HEK293 (cell line): ENCODE measurements around the gene KIAA0319L.

Experiments used
- CTCF ChIA-PET: fragments of 350-600 bp; formaldehyde crosslinking; extraction: SDS; loops from one replicate; lab custom pipeline; 2021; ENCODE audit warnings: antibody characterized with exemption; lab: Yijun Ruan, JAX
- POLR2A ChIA-PET: fragments of 300-600 bp; formaldehyde crosslinking; extraction: SDS; loops from one replicate; lab custom pipeline; 2020; ENCODE audit warnings: antibody characterized with exemption, inconsistent platforms; lab: Yijun Ruan, JAX
- H3K27ac ChIP-seq: fragments of 200-500 bp; sonication (Bioruptor generic); 2 replicates; pipeline ENCODE4 v1.5.1; 2014; ENCODE audit warnings: low read depth, low read length, control low read depth, inconsistent platforms; ENCODE audit errors: extremely low read depth
- H3K36me3 ChIP-seq, 2 experiments: fragments of 200-500 bp in 1 of 2; sonication (Bioruptor generic) in 1 of 2; 1 replicate in 1 of 2; 2 replicates in 1 of 2; pipeline ENCODE4 v1.5.1; 2014 to 2017; ENCODE audit warnings: inconsistent platforms in 2 of 2, low read length in 2 of 2; ENCODE audit not compliant: control insufficient read depth in 2 of 2, insufficient read depth in 1 of 2
- H3K4me1 ChIP-seq: fragments of 200-500 bp; sonication (Bioruptor generic); 2 replicates; pipeline ENCODE4 v1.5.1; 2014; ENCODE audit warnings: mild to moderate bottlenecking, low read length, inconsistent platforms; ENCODE audit not compliant: control insufficient read depth, insufficient read depth
- H3K4me3 ChIP-seq: 2 replicates; pipeline ENCODE4 v1.5.1; 2011; ENCODE audit warnings: low read depth, mild to moderate bottlenecking, control low read depth, low read length, moderate library complexity
- H3K9me3 ChIP-seq: fragments of 200-500 bp; sonication (Bioruptor generic); 2 replicates; pipeline ENCODE4 v1.5.1; 2014; ENCODE audit warnings: low read depth, low read length, inconsistent platforms; ENCODE audit not compliant: control insufficient read depth, insufficient read depth
- BCL11A ChIP-seq: fragments of 450-650 bp; formaldehyde crosslinking; IDR thresholded peaks from 2 replicates; pipeline ENCODE4 v1.5.1; 2016; ENCODE audit warnings: low read depth, missing biosample characterization, missing genetic modification characterization
- CTCF ChIP-seq: fragments of 450-650 bp; formaldehyde crosslinking; IDR thresholded peaks from 2 replicates; pipeline ENCODE4 v1.5.1; 2016; ENCODE audit warnings: missing biosample characterization, missing genetic modification characterization
- HIC1 ChIP-seq: fragments of 450-650 bp; formaldehyde crosslinking; IDR thresholded peaks from 2 replicates; pipeline ENCODE4 v1.5.1; 2016; ENCODE audit warnings: missing biosample characterization, missing genetic modification characterization
- KLF1 ChIP-seq: fragments of 450-650 bp; formaldehyde crosslinking; IDR thresholded peaks from 2 replicates; pipeline ENCODE4 v1.5.1; 2016; ENCODE audit warnings: missing biosample characterization, missing genetic modification characterization
- MYNN ChIP-seq: fragments of 450-650 bp; formaldehyde crosslinking; IDR thresholded peaks from 2 replicates; pipeline ENCODE4 v1.5.1; 2016; ENCODE audit warnings: missing biosample characterization, missing genetic modification characterization, borderline replicate concordance
- PBX3 ChIP-seq: sonication (generic); formaldehyde crosslinking; IDR thresholded peaks from 2 replicates; pipeline ENCODE4 v1.8.1; 2022; ENCODE audit warnings: mild to moderate bottlenecking, moderate library complexity, missing genetic modification reagents
- PRDM6 ChIP-seq: fragments of 450-650 bp; formaldehyde crosslinking; IDR thresholded peaks from 2 replicates; pipeline ENCODE4 v1.5.1; 2017; ENCODE audit warnings: missing biosample characterization, missing genetic modification characterization
- RBAK ChIP-seq: fragments of 450-650 bp; formaldehyde crosslinking; IDR thresholded peaks from 2 replicates; pipeline ENCODE4 v1.5.1; 2016; ENCODE audit warnings: missing biosample characterization, missing genetic modification characterization
- REST ChIP-seq: fragments of 450-650 bp; formaldehyde crosslinking; IDR thresholded peaks from 2 replicates; pipeline ENCODE4 v1.5.1; 2016; ENCODE audit warnings: missing biosample characterization, missing genetic modification characterization
- TCF7L2 ChIP-seq: IDR thresholded peaks from 2 replicates; pipeline ENCODE4 v1.6.1; 2011; ENCODE audit warnings: low read depth, mild to moderate bottlenecking, inconsistent platforms, low read length, moderate library complexity, borderline replicate concordance
- WT1 ChIP-seq: fragments of 450-650 bp; formaldehyde crosslinking; IDR thresholded peaks from 2 replicates; pipeline ENCODE4 v1.5.1; 2016; ENCODE audit warnings: missing biosample characterization, missing genetic modification characterization
- ZEB2 ChIP-seq: fragments of 450-650 bp; formaldehyde crosslinking; IDR thresholded peaks from 2 replicates; pipeline ENCODE4 v1.5.1; 2016; ENCODE audit warnings: missing biosample characterization, missing genetic modification characterization
- ZNF10 ChIP-seq: fragments of 450-650 bp; formaldehyde crosslinking; IDR thresholded peaks from 2 replicates; pipeline ENCODE4 v1.5.1; 2017; ENCODE audit warnings: missing biosample characterization, missing genetic modification characterization
- ZNF114 ChIP-seq: fragments of 450-650 bp; formaldehyde crosslinking; IDR thresholded peaks from 2 replicates; pipeline ENCODE4 v1.5.0; 2017; ENCODE audit warnings: missing biosample characterization, missing genetic modification characterization
- ZNF169 ChIP-seq: fragments of 450-650 bp; formaldehyde crosslinking; IDR thresholded peaks from 2 replicates; pipeline ENCODE4 v1.5.1; 2016; ENCODE audit warnings: missing biosample characterization, missing genetic modification characterization
- ZNF211 ChIP-seq: fragments of 450-650 bp; formaldehyde crosslinking; IDR thresholded peaks from 2 replicates; pipeline ENCODE4 v1.5.1; 2016; ENCODE audit warnings: low read depth, missing biosample characterization, missing genetic modification characterization
- ZNF221 ChIP-seq: fragments of 450-650 bp; formaldehyde crosslinking; IDR thresholded peaks from 2 replicates; pipeline ENCODE4 v1.5.1; 2017; ENCODE audit warnings: missing biosample characterization, missing genetic modification characterization, borderline replicate concordance
- ZNF24 ChIP-seq: fragments of 450-650 bp; formaldehyde crosslinking; IDR thresholded peaks from 2 replicates; pipeline ENCODE4 v1.5.1; 2016; ENCODE audit warnings: missing biosample characterization, missing genetic modification characterization
- ZNF302 ChIP-seq: fragments of 450-650 bp; formaldehyde crosslinking; IDR thresholded peaks from 2 replicates; pipeline ENCODE4 v1.5.1; 2016; ENCODE audit warnings: missing biosample characterization, missing genetic modification characterization, low read depth
- ZNF324 ChIP-seq: fragments of 450-650 bp; formaldehyde crosslinking; IDR thresholded peaks from 2 replicates; pipeline ENCODE4 v1.5.1; 2016; ENCODE audit warnings: missing biosample characterization, missing genetic modification characterization
- ZNF341 ChIP-seq: fragments of 450-650 bp; formaldehyde crosslinking; IDR thresholded peaks from 2 replicates; pipeline ENCODE4; 2016; ENCODE audit warnings: low read depth, missing biosample characterization, missing genetic modification characterization
- ZNF362 ChIP-seq: fragments of 450-650 bp; formaldehyde crosslinking; IDR thresholded peaks from 2 replicates; pipeline ENCODE4 v1.5.1; 2016; ENCODE audit warnings: missing biosample characterization, missing genetic modification characterization
- ZNF416 ChIP-seq: fragments of 450-650 bp; formaldehyde crosslinking; IDR thresholded peaks from 2 replicates; pipeline ENCODE4 v1.5.1; 2016; ENCODE audit warnings: missing biosample characterization, missing genetic modification characterization
- ZNF423 ChIP-seq: fragments of 450-650 bp; formaldehyde crosslinking; IDR thresholded peaks from 2 replicates; pipeline ENCODE4 v1.5.1; 2016; ENCODE audit warnings: missing biosample characterization, missing genetic modification characterization
- ZNF548 ChIP-seq: fragments of 450-650 bp; formaldehyde crosslinking; IDR thresholded peaks from 2 replicates; pipeline ENCODE4 v1.5.1; 2016; ENCODE audit warnings: missing biosample characterization, missing genetic modification characterization
- ZNF629 ChIP-seq: fragments of 450-650 bp; formaldehyde crosslinking; IDR thresholded peaks from 2 replicates; pipeline ENCODE4 v1.5.1; 2017; ENCODE audit warnings: missing biosample characterization, missing genetic modification characterization
- ZNF701 ChIP-seq: fragments of 450-650 bp; formaldehyde crosslinking; IDR thresholded peaks from 2 replicates; pipeline ENCODE4 v1.5.1; 2016; ENCODE audit warnings: missing biosample characterization, missing genetic modification characterization
- ZNF791 ChIP-seq: fragments of 450-650 bp; formaldehyde crosslinking; IDR thresholded peaks from 2 replicates; pipeline ENCODE4 v1.5.1; 2016; ENCODE audit warnings: missing biosample characterization, missing genetic modification characterization
- ZSCAN30 ChIP-seq: fragments of 450-650 bp; IDR thresholded peaks from 2 replicates; pipeline ENCODE4 v1.5.1; 2018; ENCODE audit warnings: missing biosample characterization, mild to moderate bottlenecking, missing genetic modification characterization, moderate library complexity

The KIAA0319L gene

GRCh38 chr1:35406103-35406502, 151.1 kb downstream of the KIAA0319L start:
- CTCF ChIA-PET = interaction anchor here (0.6 kb wide), 1 partner anchor 138 kb away, joined by 3 read pairs; no protein-coding TSS in a partner anchor
- TF ChIP-seq ZNF211 (tag by site-specific recombination) (no peak), ZNF114 (tag by site-specific recombination) (no peak), ZNF302 (tag by site-specific recombination) (no peak), REST (tag by site-specific recombination) (no peak), RBAK (tag by site-specific recombination) (no peak), KLF1 (tag by site-specific recombination) (no peak), ZNF10 (tag by site-specific recombination) (peak; percentile 57; the same call in 1 of the 2 replicates), ZNF24 (tag by site-specific recombination) (no peak), TCF7L2 (no peak), MYNN (tag by site-specific recombination) (no peak), PRDM6 (peak; percentile 58), ZNF423 (tag by site-specific recombination) (peak; percentile 18; the same call in 1 of the 2 replicates), CTCF (tag by site-specific recombination) (no peak), ZNF169 (tag by site-specific recombination) (no peak), ZNF221 (no peak), ZNF341 (no peak), ZNF791 (tag by site-specific recombination) (no peak), HIC1 (tag by site-specific recombination) (0 out of 2 replicates have a peak, but pooled peaks have one; percentile 33), ZSCAN30 (tag by site-specific recombination) (peak; percentile 39; the same call in 1 of the 2 replicates), ZNF629 (no peak), ZNF701 (tag by site-specific recombination) (no peak), BCL11A (no peak), ZNF416 (tag by site-specific recombination) (no peak), WT1 (tag by site-specific recombination) (peak; percentile 97), ZNF548 (tag by site-specific recombination) (no peak), PBX3 (CRISPR knock-in tag) (no peak), ZNF324 (tag by site-specific recombination) (no peak), ZEB2 (no peak), ZNF362 (no peak)

More at GRCh38 chr1:35406103-35406502, 151.1 kb downstream of the KIAA0319L start:
- Histone ChIP-seq H3K36me3 (peaks cover 51 to 90% of the 10 kb centered on the region in 2 experiments), H3K4me1 (peaks cover 8% of the 10 kb centered on the region; the same call in 1 of the 2 replicates), H3K4me3 (no peak overlapping the region), H3K9me3 (no peaks in the 10 kb centered on the region), H3K27ac (no peak overlapping the region)
- POLR2A ChIA-PET = no interaction called here
